Fibroblast of gingiva (primary cell): ENCODE data around the gene DARS1.

ENCODE experiments used
- DNase-seq: peaks from one replicate; pipeline ENCODE4 v3.0.0-alpha.2; 2011; ENCODE audit warnings: low read depth

Gene DARS1

DNA sequence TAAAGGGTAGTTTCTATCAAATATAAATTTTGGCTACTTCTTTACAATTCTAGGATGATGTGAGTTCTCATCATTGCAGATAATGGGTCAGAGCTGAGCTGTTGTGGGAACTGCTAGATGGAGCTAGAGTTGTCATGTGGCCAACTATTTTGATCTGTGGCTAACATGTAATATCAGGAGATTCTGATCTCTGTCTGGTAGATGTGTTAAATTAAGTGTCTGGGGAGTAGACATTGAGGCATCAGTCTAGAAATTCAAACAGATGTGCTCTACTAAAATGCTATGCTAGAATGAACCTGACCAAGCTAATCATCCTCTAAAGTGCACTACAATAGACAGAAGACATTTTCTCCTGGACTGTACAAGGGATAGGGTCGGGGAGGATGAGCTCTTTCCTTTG, 30.3 kb upstream of the DARS1 start:
- no peak for DNase-seq

- DNase-seq = no peak
Observed at GRCh38 chr2:136014411-136014810, 29.0 kb upstream of the DARS1 start.

DNA sequence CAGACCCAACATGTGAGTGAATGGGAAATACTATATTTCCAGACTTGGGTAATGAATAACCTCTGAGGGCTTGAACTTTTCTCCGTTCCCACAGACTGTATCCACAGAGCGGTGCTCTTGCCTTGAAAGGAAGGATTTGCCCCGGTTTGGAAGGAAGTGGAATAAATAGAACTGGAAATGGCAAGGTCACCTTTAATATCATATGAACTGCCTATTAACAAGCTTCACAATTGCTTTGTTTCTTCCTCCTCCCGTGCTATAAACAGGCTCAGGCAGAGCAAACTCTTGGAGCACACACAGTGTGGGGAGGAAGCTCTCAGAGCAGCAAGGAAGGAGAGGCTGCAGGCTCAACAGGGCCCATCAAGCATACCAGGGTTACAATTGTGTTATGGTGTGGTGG, 28.5 kb upstream of the DARS1 start:
- no peak for DNase-seq

DNA sequence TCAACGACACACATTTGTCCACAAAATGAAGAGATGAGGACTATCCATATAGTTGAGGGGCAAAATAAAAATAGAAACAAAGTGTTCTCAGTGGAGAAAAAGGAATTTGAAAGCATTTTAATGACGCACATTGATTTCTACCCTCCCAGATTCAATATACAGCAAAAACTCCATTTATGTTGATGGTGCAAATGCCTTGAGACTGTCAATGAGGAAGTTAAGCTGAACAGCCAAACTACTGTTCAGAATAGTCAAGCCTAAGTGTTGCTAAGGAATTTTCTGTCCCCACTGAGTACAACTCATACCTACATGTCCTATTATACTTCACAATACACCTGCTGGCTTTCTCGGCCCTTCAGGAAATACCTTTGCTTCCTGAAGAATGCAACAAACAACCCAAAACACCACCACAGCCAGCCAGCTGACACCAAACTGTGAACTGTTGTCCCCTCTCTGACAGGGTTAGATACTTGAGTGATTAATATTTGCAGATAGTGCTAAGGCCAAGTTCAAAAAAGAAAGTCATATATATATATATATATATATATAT, 27.8 kb upstream of the DARS1 start:
- DNase-seq = no peak

DNA sequence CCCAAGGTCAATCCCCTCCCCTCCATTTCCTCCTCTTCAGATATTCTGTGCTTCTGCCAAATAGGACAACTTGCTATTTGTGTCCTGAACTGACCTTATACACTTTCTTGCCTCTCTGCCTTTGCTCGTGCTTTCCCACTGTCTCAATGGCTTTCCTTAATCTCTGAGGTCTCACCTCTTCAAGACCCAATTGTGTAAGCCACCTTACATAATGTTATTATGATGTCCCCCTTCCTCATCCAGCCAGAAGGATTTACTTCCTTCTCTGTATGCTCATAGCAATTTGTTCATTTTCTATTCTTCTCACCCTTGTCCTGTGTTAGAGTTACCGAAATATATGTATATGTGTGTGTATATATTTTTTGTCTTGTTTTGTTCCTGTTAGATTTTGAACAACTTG, 26.9 kb upstream of the DARS1 start:
- no peak for DNase-seq

DNA sequence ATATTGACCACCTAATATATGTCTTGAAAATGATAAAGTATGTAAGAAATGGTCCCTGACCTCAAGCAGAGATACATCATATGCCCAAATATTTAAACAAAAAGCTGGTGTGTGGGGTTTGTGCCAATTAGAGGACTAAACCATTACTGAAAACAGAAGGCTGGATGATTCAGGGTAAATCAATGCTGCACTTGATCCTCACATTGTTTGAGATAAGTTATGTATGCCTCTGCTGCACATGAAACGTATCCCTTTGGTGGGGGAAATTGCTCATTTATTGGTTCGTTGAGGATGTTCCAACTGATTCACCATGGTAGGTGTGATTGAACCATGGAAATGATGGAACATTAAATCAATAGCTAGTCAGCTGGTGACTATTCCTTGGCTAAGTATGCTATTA, 24.7 kb upstream of the DARS1 start:
- peak; percentile 34 for DNase-seq

DNA sequence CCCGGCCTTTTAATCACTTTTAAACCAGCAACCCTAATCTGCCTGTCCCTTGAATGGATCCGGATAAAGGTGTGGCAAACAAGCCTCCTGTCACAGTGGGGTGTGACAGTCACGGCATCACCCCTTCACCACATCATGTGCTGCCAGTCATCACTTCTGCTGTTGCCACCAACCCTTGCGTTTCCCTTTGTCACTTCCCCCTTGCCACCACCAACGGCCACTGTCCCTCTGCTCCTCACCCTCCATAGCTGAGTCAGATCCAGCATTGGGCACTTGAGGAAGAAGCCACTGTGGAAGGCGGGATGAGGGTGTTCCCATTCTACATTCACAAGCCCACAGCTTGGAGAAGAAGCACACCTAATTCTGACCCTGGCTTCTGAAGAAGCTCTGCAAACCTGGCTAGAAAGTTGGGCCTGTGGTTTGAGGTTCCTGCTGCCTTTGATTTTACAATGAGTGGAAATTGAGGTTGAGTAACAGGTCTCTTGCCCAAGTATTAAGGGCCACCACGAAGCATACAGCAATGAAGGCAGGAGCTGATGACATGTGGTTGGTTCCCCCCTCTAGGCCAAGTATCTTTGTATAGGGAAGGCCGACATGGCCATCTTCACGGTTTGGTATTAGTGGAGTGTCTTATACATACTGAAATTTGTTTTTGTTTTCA, 22.9 kb upstream of the DARS1 start:
- no peak for DNase-seq

- DNase-seq = no peak
Observed at GRCh38 chr2:136006658-136007057, 21.2 kb upstream of the DARS1 start.

DNA sequence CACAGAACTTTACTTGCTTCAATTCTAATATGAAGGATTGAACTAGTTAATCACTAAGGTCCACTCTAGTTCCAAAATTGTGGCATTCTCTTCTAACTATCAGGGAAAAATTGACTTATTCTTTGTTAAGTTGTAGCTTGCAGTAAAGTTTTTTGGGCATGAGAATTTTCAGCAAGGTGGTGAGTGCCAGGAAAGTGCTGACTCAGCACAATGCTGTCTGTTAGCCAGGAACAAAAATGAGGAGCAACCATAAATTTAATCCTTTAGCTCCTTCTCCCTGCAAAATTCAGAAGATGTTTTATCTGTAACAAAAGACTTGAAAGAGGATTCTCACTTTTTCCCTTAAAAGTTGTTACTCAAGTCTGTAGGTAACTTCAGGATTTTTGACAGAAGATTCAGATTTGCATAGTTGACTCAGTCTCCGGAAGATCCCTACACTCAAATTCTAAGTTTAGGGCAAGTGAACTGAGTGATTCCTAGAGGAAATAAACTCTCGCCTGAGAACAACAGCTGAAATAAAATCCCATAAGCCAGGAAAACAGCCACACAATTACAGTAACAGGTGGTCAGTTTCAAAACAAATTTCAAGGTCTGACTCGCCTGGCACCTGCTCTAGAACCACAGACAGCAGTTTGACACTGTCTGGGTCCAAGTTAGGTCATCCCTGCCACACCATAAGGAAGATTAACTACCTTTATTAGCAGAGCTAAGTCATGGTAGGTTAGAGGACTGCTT, 20.2 kb upstream of the DARS1 start:
- no peak for DNase-seq

GRCh38 chr2:136004965-136005364, 19.5 kb upstream of the DARS1 start:
- no peak for DNase-seq

DNA sequence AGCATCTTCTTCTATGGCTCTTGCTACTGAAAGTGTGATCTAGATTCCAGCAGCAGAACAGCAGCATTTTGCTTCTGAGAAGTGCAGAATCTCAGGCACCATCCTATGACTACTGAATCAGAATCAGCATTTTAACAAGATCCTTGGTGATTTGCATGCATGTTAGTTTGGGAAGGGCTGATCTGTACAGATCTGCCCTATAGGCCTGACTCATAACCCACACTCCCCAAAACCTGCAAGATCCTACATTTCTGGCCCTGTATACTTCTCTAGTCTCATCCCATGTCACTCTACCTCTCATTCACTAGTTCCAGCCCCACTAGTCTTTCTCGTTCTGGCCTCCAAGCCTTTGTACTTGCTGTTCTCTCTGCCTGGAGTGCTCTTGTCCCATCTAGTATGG, 15.7 kb upstream of the DARS1 start:
- DNase-seq = no peak

- no peak for DNase-seq
Observed at GRCh38 chr2:136000502-136000901, 15.1 kb upstream of the DARS1 start.

GRCh38 chr2:135999899-136000298, 14.5 kb upstream of the DARS1 start:
- DNase-seq = no peak

DNA sequence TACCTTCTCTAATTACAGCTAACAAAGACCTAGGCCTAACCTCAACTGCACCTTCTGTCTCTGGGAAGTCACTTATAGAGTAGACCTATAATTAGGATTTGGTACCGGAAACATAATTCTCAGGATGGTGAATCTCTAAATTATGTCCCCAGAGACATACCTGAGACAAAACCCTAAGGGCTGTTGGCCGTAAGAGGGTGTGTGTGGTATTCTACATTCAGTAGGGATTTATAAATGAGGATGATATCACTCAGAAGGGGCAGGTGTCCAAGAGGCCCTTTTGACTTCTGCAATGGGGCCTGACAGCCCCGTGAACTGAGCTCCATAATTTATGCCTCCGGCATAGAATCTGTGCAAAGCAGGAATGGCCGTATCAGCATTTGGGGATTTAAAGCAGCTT, 13.5 kb upstream of the DARS1 start:
- no peak for DNase-seq

- DNase-seq = no peak
Observed at GRCh38 chr2:135997380-135997779, 12.0 kb upstream of the DARS1 start.

DNA sequence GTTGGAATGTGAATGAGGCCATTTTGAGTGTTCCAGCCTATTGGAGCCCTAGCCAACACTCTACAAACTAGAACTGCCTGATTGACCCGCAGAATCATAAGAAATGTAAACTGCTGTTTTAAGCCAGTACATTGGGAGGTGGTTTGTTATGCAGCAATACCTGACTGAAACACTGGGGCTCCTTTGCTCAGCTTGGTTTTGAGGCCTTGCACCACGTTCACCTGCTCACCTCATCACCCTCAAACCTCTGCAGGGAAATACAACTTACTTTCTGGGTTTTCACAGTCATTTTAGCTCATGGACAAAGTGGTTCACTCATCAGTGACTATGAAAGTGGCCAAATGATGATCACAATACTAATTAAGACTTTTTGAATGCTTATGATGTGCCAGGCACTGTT, 10.9 kb upstream of the DARS1 start:
- no peak for DNase-seq

DNA sequence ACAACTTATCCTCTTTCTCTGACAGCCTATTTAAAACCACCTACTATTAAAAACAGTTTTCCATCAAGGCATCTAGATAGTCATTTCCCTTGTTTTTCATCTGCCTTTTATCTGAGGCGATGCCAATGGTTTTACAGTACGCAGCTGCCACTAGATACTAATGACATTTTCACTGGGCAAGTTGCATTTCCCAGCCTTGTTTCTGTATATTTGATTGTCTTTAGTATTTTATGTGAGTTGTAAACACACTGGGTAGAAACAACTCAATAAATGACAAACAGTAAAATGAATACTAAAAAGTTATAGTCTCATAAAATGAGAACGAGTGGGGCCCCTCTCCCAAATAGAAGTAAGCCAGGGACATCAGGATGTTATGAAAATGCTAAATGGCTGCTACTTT, 8.9 kb upstream of the DARS1 start:
- DNase-seq = no peak

- DNase-seq = no peak
Observed at GRCh38 chr2:135993421-135993820, 8.0 kb upstream of the DARS1 start.

DNA sequence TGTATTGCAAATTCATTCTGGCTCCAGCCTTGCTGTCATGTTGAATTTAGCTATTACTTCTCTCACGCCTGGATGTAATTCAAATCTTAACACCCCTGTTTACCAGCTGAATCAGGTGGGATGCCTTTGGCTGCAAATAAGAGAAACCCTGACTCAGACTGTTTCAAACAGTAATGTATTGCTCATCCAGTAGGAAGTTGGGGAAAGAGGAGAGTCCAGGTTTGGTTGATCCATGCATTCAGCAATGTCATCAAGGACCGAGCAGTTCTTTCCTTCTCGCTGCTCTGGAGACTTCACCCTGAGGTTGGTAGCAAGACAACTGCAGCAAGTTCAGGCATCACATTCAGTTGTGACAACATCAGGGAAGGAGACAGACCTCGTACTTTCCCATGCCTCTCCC, 6.4 kb upstream of the DARS1 start:
- DNase-seq = no peak

DNA sequence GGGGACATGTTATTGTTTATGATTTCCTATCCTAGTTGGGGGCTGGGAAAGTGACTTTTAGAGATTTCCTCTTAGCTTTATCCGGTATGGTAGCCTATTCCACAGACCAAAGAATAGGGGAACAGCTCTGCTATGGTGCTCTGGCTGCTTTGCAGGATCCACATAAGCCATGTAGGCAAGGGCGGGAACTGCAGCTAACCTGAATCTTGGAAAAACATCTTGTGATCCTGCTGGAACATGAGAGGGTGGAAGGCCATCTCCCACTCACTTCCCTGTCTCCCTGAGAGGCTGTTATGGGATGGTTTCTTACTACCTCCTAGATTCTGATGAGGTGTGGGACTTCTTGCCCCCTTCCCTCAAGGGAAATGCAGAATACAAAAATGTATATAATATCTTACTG, 2.0 kb upstream of the DARS1 start:
- no peak for DNase-seq

GRCh38 chr2:135986507-135986906, 1.1 kb upstream of the DARS1 start:
- DNase-seq = no peak

DNA sequence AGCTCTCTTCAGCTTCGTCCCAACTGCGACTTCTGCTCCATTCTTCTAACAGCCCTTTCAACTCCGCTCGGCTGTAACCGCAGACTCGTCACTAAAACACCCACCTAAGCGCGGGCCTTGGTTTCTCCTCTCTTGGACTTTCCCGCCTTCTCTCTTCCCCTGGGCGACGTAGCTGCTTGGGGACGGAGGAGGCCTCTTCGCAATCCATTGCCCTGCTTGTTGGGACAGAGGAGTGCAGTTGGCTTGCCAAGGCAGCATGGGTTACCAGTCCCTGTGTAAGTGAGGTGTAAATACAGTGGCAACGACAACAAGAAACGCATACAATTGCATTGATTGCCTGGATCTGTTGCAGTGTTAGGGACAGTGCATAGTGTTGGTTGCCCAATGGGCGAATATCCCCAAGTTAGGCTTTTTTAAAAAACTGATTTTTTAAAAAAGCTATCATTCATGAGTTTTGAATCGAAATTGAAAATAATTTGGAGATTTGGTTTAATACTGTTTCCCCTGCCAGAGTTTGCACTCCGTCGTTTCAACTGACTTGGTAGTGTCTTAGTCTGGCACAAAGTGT, 484 bp upstream of the DARS1 start:
- no peak for DNase-seq

- DNase-seq = no peak
Observed at GRCh38 chr2:135984199-135985017, 1.0 kb downstream of the DARS1 start.
